WTC11 (cell line): ENCODE results near the gene PLSCR2. TPM values are rescaled to one million over a fixed set of nuclear protein-coding genes. Genes with fewer than 3 reads are reported as not detected.

Source experiments
- ATAC-seq: fragments of 200-7000 bp; cut with Tn5 transposase; 2 replicates; pipeline ENCODE4 v1.10.0; 2021; ENCODE audit warnings: mild to moderate bottlenecking, moderate library complexity
- CTCF ChIA-PET: fragments of 300-600 bp; sonication (Branson Sonifier 250); formaldehyde crosslinking; loops from one replicate; lab custom pipeline; 2021; ENCODE audit warnings: antibody characterized with exemption; lab: Charles Lee
- POLR2A ChIA-PET: fragments of 350-600 bp; sonication (Branson Sonifier 250); formaldehyde crosslinking; loops from one replicate; lab custom pipeline; 2021; ENCODE audit warnings: antibody characterized with exemption; lab: Charles Lee
- DNase-seq: peaks from one replicate; pipeline ENCODE4 v3.0.0; 2021; ENCODE audit warnings: low spot score
- H3K27ac Mint-ChIP-seq: 2 replicates; pipeline ENCODE4 v1.8.0; 2021; ENCODE audit warnings: mixed read lengths
- H3K27me3 Mint-ChIP-seq: 2 replicates; pipeline ENCODE4 v1.8.0; 2021; ENCODE audit warnings: low read depth, mild to moderate bottlenecking, moderate library complexity, mixed read lengths
- H3K36me3 Mint-ChIP-seq: 2 replicates; pipeline ENCODE4 v1.8.0; 2021; ENCODE audit warnings: mixed read lengths
- H3K4me1 Mint-ChIP-seq: 2 replicates; pipeline ENCODE4 v1.8.0; 2022; ENCODE audit warnings: mixed read lengths
- H3K4me3 Mint-ChIP-seq: 2 replicates; pipeline ENCODE4 v1.8.0; 2021; ENCODE audit warnings: mild to moderate bottlenecking, moderate library complexity, mixed read lengths
- H3K9me3 Mint-ChIP-seq: 2 replicates; pipeline ENCODE4 v1.8.0; 2021; ENCODE audit warnings: mixed read lengths
- AFF4 ChIP-seq: sonication (generic); formaldehyde crosslinking; IDR thresholded peaks from 2 replicates; pipeline ENCODE4 v1.8.1; 2023; ENCODE audit warnings: mild to moderate bottlenecking, missing genetic modification reagents, borderline replicate concordance
- CBFB ChIP-seq: sonication (generic); formaldehyde crosslinking; IDR thresholded peaks from 2 replicates; pipeline ENCODE4 v1.8.1; 2022; ENCODE audit warnings: mild to moderate bottlenecking, low read depth, missing genetic modification reagents
- CREM ChIP-seq: sonication (generic); formaldehyde crosslinking; IDR thresholded peaks from 2 replicates; pipeline ENCODE4 v1.8.1; 2022; ENCODE audit warnings: mild to moderate bottlenecking, missing genetic modification reagents, moderate library complexity
- E2F4 ChIP-seq: sonication (generic); formaldehyde crosslinking; IDR thresholded peaks from 2 replicates; pipeline ENCODE4 v1.8.1; 2022; ENCODE audit warnings: low read depth, mild to moderate bottlenecking, moderate library complexity, missing genetic modification reagents, borderline replicate concordance
- ERG ChIP-seq: fragments of 250-450 bp; sonication (Bioruptor Pico); IDR thresholded peaks from 2 replicates; pipeline ENCODE4 v1.8.0; 2021; ENCODE audit warnings: mild to moderate bottlenecking
- ETV6 ChIP-seq: sonication (generic); formaldehyde crosslinking; IDR thresholded peaks from 2 replicates; pipeline ENCODE4 v1.8.1; 2022; ENCODE audit warnings: mild to moderate bottlenecking, missing genetic modification reagents
- MAX ChIP-seq: sonication (generic); formaldehyde crosslinking; IDR thresholded peaks from 2 replicates; pipeline ENCODE4 v1.8.0; 2022; ENCODE audit warnings: mild to moderate bottlenecking, missing genetic modification reagents
- MXD4 ChIP-seq: fragments of 250-450 bp; sonication (Bioruptor Pico); IDR thresholded peaks from 2 replicates; pipeline ENCODE4 v1.8.0; 2021; ENCODE audit warnings: mild to moderate bottlenecking, moderate library complexity, borderline replicate concordance
- RELA ChIP-seq: sonication (generic); formaldehyde crosslinking; IDR thresholded peaks from 2 replicates; pipeline ENCODE4 v1.8.1; 2022; ENCODE audit warnings: missing genetic modification reagents, mild to moderate bottlenecking, borderline replicate concordance
- TEAD1 ChIP-seq: sonication (generic); formaldehyde crosslinking; IDR thresholded peaks from 2 replicates; pipeline ENCODE4 v1.8.0; 2022; ENCODE audit warnings: mild to moderate bottlenecking, missing genetic modification reagents
- TEAD4 ChIP-seq: sonication (generic); formaldehyde crosslinking; IDR thresholded peaks from 2 replicates; pipeline ENCODE4 v1.8.0; 2022; ENCODE audit warnings: mild to moderate bottlenecking, missing genetic modification reagents
- ZNF138 ChIP-seq: sonication (generic); formaldehyde crosslinking; conservative IDR thresholded peaks from 2 replicates; pipeline ENCODE4 v1.8.1; 2022; ENCODE audit warnings: mild to moderate bottlenecking, moderate library complexity, missing genetic modification reagents
- ZNF317 ChIP-seq: sonication (generic); formaldehyde crosslinking; IDR thresholded peaks from 2 replicates; pipeline ENCODE4 v1.8.1; 2023; ENCODE audit warnings: low read depth, mild to moderate bottlenecking, moderate library complexity, missing genetic modification reagents, borderline replicate concordance
- ZNF671 ChIP-seq: fragments of 250-450 bp; sonication (Bioruptor Pico); IDR thresholded peaks from 2 replicates; pipeline ENCODE4 v1.8.0; 2021; ENCODE audit warnings: mild to moderate bottlenecking
- total RNA-seq: library from RNA; stranded (reverse); gene quantifications from 3 replicates; pipeline ENCODE4 v1.2.3, GENCODE V29; 2021
- TF ChIP-seq, protein P1 (sequence below): sonication (generic); formaldehyde crosslinking; IDR thresholded peaks from 2 replicates; pipeline ENCODE4 v1.8.1; 2022; ENCODE audit warnings: low read depth, missing genetic modification reagents, borderline replicate concordance
- TF ChIP-seq, protein P2 (sequence below): sonication (generic); formaldehyde crosslinking; IDR thresholded peaks from 2 replicates; pipeline ENCODE4 v1.8.1; 2023; ENCODE audit warnings: mild to moderate bottlenecking, moderate library complexity, missing genetic modification reagents
- TF ChIP-seq, protein P3 (sequence below): sonication (generic); formaldehyde crosslinking; IDR thresholded peaks from 2 replicates; pipeline ENCODE4 v1.8.0; 2022; ENCODE audit warnings: mild to moderate bottlenecking, missing genetic modification reagents
- TF ChIP-seq, protein P4 (sequence below): sonication (generic); formaldehyde crosslinking; IDR thresholded peaks from 2 replicates; pipeline ENCODE4 v1.8.0; 2022; ENCODE audit warnings: mild to moderate bottlenecking, missing genetic modification reagents

The PLSCR2 gene
- total RNA-seq, 1 experiment from 2014 or later, result 0.39 TPM

- H3K27me3 Mint-ChIP-seq, result no peaks in the 10 kb centered on the region
- TF ChIP-seq, protein P1, sequence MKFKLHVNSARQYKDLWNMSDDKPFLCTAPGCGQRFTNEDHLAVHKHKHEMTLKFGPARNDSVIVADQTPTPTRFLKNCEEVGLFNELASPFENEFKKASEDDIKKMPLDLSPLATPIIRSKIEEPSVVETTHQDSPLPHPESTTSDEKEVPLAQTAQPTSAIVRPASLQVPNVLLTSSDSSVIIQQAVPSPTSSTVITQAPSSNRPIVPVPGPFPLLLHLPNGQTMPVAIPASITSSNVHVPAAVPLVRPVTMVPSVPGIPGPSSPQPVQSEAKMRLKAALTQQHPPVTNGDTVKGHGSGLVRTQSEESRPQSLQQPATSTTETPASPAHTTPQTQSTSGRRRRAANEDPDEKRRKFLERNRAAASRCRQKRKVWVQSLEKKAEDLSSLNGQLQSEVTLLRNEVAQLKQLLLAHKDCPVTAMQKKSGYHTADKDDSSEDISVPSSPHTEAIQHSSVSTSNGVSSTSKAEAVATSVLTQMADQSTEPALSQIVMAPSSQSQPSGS (CRISPR knock-in tag), result no peak
- TF ChIP-seq MAX (no peak), TEAD4 (no peak), MXD4 (CRISPR knock-in tag) (no peak), ETV6 (CRISPR knock-in tag) (no peak)
- TF ChIP-seq, protein P2, sequence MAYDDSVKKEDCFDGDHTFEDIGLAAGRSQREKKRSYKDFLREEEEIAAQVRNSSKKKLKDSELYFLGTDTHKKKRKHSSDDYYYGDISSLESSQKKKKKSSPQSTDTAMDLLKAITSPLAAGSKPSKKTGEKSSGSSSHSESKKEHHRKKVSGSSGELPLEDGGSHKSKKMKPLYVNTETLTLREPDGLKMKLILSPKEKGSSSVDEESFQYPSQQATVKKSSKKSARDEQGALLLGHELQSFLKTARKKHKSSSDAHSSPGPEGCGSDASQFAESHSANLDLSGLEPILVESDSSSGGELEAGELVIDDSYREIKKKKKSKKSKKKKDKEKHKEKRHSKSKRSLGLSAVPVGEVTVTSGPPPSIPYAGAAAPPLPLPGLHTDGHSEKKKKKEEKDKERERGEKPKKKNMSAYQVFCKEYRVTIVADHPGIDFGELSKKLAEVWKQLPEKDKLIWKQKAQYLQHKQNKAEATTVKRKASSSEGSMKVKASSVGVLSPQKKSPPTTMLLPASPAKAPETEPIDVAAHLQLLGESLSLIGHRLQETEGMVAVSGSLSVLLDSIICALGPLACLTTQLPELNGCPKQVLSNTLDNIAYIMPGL, result no peak
- TF ChIP-seq, all 79 proteins: peak for 0
- no peak overlapping the region for H3K27ac Mint-ChIP-seq
- no peak for DNase-seq
- POLR2A ChIA-PET, result no interaction called here
- H3K4me3 Mint-ChIP-seq, result no peak overlapping the region
- H3K9me3 Mint-ChIP-seq, result peaks cover 3% of the 10 kb centered on the region; the same call in 1 of the 2 replicates
- ATAC-seq, result no peak
- no peaks in the 10 kb centered on the region for H3K36me3 Mint-ChIP-seq
- peaks cover 4% of the 10 kb centered on the region; the same call in 1 of the 2 replicates for H3K4me1 Mint-ChIP-seq
- CTCF ChIA-PET, result no interaction called here
Observed at GRCh38 chr3:146390006-146390772, 79.2 kb downstream of the PLSCR2 start.

DNA sequence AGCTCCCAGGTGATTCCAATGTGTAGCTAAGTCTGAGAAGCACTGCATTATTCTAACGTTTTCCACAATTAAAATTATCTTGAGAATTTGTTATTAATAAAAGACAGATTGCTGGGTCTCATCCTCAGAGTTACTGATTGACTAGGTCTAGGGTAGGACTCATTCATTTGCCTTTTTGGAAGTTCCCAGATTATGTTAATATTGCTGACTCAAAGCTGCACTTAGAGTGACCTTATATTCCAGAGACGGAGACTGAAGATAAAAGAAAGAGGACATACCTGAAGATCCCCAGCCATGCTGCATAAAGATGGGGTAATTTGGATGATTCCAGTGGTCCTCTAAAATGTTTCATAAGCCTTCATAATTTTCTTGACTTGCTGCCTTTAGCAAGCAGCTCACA is 81.8 kb downstream of the PLSCR2 start:
- no peak overlapping the region for H3K27ac Mint-ChIP-seq
- H3K4me3 Mint-ChIP-seq, result no peak overlapping the region
- no peaks in the 10 kb centered on the region for H3K27me3 Mint-ChIP-seq
- CTCF ChIA-PET, result interaction anchor here (1.0 kb wide), 1 partner anchor 198 kb away, joined by 3 read pairs; no protein-coding TSS in a partner anchor
- H3K4me1 Mint-ChIP-seq, result peaks cover 15% of the 10 kb centered on the region
- H3K36me3 Mint-ChIP-seq, result no peaks in the 10 kb centered on the region
- ATAC-seq, result no peak
- DNase-seq, result no peak
- no peaks in the 10 kb centered on the region for H3K9me3 Mint-ChIP-seq
- POLR2A ChIA-PET, result no interaction called here
- TF ChIP-seq, protein P1 (CRISPR knock-in tag), result no peak
- TF ChIP-seq ZNF317 (CRISPR knock-in tag), result no peak
- no peak for TF ChIP-seq RELA (CRISPR knock-in tag)
- TF ChIP-seq CBFB (CRISPR knock-in tag), result no peak
- no peak for TF ChIP-seq ERG (CRISPR knock-in tag)
- TF ChIP-seq, protein P3, sequence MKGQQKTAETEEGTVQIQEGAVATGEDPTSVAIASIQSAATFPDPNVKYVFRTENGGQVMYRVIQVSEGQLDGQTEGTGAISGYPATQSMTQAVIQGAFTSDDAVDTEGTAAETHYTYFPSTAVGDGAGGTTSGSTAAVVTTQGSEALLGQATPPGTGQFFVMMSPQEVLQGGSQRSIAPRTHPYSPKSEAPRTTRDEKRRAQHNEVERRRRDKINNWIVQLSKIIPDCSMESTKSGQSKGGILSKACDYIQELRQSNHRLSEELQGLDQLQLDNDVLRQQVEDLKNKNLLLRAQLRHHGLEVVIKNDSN (CRISPR knock-in tag), result no peak
- no peak for TF ChIP-seq ZNF671
- TF ChIP-seq, protein P4, sequence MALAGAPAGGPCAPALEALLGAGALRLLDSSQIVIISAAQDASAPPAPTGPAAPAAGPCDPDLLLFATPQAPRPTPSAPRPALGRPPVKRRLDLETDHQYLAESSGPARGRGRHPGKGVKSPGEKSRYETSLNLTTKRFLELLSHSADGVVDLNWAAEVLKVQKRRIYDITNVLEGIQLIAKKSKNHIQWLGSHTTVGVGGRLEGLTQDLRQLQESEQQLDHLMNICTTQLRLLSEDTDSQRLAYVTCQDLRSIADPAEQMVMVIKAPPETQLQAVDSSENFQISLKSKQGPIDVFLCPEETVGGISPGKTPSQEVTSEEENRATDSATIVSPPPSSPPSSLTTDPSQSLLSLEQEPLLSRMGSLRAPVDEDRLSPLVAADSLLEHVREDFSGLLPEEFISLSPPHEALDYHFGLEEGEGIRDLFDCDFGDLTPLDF (CRISPR knock-in tag), result no peak
- no peak for TF ChIP-seq AFF4
- no peak for TF ChIP-seq ZNF138 (CRISPR knock-in tag)
- no peak for TF ChIP-seq TEAD1 (CRISPR knock-in tag)
- no peak for TF ChIP-seq E2F4
- no peak for TF ChIP-seq CREM (CRISPR knock-in tag)
